Measurements from ENCODE around the gene PHETA2.
"Not testable (repeated sequence)": the region's sequence is repeated elsewhere in the genome, so short reads cannot be mapped to it uniquely, and the experiment has no call there.

Gene PHETA2

DNA sequence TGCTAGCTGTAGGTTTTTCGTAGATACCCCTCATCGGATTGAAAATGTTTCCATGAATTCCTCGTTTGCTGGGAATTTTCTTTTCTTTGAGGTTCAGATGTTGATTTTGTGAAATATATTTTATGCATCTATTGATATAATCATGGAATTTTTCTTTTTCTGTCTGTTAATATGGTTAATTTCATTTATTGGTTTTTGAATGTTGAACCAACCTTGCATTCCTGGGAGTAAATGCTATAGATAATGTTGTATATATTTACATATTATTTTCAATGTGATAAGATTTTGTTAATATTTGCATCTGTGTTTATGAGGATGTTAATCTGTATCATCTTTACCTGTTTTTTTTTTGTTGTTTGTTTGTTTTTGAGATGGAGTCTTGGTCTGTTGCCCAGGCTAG is 27.2 kb downstream of the PHETA2 start:
- DNase-seq (ENCODE audit: extremely low read depth in 1 of 2, low read depth in 1 of 2), result no peak

DNA sequence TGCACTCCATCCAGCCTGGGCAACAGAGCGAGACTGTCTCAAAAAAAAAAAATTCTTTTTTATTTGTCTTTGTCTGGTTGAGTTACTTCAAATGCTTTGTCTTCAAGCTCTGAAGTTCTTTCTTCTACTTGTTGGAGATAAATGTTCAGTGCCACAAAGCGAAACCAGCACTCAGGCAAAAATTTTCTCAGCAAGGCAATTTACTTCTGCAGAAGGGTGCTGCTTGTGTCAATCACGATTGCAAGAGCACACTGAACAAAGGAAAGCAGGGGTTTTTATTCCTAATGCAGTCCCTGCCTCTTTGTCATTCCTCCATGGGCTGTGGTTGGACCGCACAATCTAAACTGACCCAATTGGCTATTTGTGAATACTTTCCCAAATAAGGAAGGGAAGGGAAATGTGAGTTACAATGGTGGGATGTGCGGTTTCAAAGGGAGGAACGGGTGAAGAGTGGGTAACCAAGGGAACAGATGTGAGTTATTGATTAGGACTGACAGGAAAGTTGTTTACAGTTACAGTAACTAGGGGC is 30.3 kb downstream of the PHETA2 start:
- not testable (repeated sequence) for DNase-seq (ENCODE audit: extremely low read depth in 1 of 2, low read depth in 1 of 2)

DNA sequence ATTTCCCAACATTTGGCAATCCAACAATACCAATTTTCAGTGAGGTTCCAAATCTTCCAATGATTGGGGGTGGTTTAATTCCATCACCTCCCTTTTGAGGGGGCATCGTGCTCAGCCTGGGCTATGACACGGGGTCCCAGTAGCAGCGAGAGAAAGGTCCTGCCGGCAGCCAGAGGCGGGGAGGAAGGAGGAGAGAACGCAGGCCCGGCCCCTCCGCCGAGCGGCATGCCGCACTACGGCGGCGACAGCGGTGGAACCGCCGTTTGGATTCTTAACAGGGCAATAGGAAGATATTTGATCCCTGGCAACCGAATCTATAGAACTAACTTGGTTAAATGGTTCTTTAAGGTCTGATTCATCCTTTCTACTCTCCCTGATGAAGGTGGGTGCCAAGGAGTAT is 34.8 kb downstream of the PHETA2 start:
- no peak for DNase-seq (ENCODE audit: extremely low read depth in 1 of 2, low read depth in 1 of 2)

DNA sequence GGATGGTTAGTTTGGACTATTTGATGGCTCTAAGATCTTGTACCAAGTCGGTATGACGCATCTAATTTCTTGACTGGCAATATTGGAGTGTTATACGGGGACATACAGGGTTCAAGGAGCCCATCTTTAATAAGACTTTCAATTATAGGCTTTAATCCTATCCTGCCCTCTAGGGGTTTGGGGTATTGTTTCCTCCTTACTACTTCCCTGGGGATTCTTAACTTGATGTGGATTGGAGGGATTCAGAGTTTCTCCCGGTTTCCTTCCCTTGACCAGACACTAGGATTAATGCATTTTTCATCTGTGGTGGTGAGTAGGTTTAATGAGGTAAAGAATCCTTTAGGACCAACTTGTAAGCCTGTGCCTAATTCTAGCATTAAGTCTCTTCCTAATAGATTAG is 37.8 kb downstream of the PHETA2 start:
- DNase-seq (ENCODE audit: extremely low read depth in 1 of 2, low read depth in 1 of 2), result no peak

DNA sequence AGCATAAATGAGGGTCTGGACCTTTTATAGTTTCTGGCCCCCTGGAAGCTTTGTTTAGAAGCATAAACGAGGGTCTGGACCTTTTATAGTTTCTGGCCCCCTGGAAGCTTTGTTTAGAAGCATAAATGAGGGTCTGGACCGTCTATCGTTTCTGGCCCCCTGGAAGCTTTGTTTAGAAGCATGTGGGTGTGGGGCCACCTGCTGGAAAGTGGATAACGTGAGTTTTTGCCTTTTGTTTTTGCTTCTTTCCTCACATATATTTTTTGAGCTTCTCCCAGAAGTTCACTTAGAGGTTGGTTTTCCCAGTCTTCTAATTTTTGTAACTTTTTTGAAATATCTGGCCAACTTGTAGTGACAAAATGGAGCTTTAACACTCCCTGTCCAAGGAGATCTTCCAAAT is 38.7 kb downstream of the PHETA2 start:
- not testable (repeated sequence) for DNase-seq (ENCODE audit: extremely low read depth in 1 of 2, low read depth in 1 of 2)

DNA sequence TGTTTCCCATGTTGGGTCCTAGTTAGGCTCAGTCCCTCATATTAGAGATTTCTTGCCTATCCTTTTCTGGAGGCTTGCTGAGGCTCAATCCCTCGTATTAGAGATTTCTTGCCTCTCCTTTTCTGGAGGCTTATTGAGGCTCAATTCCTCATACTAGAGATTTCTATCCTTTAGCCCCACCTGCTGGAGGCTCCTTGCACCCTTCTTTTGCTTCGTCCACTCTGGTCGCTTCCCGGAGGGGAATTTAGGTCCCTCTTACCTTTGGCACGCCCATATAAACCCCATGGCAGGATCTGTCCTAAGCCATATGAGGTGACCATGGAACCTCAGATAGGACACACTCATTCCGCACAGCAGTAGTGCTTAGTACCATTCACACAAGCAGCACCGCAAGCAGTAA is 40.7 kb downstream of the PHETA2 start:
- no peak for DNase-seq (ENCODE audit: extremely low read depth in 1 of 2, low read depth in 1 of 2)

DNA sequence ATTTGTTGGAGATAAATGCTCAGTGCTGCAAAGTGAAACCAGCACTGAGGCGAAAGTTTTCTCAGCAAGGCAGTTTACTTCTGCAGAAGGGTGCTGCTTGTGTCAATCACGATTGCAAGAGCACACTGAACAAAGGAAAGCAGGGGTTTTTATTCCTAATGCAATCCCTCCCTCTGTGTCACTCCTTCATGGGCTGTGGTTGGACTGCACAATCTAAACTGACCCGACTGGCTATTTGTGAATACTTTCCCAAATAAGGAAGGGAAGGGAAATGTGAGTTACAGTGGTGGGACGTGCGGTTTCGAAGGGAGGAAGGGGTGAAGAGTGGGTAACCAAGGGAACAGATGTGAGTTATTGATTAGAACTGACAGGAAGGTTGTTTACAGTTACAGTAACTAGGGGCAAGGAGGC is 41.4 kb downstream of the PHETA2 start:
- not testable (repeated sequence) for DNase-seq (ENCODE audit: extremely low read depth in 1 of 2, low read depth in 1 of 2)

DNA sequence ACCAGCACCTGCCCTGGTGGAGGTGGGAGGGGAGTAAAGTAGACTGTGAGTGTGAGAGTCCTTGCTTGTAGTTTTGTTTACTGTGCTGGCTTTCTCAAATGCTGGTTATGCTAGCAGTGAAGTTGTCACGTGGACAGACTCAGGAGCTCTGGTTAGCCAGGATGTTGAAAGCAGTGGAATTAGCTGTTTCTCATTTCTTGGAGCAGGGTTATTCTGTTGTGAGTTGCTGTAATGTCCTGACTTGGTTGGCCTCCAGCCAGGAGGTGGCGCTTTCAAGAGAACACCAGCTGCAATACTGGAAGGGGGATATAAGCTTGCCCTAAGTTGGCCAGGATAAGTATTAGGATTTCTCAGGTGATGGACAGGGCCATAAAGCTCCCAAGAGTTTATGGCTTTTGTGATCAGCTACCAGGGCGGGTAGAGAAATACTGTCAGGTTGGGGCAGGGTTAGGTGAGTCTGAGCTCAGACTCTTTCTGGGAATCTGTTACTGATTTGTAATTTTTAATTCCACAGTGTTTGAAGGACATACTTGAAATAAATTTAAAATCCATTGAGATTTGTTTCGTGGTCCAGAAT is 42.9 kb downstream of the PHETA2 start:
- no peak for DNase-seq (ENCODE audit: extremely low read depth in 1 of 2, low read depth in 1 of 2)

DNA sequence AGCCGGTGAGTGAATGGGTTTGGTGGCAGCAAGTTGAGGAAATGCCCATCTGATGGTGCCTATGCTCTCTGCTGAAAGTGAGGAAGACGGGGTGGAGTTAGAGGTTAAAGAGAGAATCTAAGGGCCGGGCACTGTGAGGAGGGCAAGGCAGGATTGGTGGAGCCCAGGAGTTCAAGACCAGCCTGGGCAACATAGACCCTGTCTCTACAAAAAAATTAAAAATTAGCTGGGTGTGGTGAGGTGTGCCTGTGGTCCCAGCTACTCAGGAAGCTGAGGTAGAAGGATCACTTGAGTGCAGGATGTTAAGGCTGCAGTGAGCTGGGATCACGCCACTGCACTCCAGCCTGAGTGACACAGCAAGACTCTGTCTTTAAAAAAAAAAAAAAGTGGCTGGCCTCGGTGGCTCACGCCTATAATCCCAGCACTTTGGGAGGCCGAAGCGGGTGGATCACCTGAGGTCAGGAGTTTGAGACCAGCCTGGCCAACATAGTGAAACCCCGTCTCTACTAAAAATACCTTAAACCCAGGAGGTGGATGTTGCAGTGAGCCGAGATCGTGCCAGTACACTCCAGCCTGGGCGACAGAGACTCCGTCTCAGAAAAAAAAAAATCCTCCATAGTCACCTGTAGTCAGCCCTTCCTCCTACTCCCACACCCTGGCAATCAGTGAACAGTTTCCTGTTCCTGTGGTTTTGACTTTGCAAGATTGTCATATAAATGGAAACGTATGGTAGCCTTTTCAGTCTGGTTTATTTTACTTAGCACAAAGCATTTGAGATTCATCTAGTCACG is 46.4 kb downstream of the PHETA2 start:
- not testable (repeated sequence) for DNase-seq (ENCODE audit: extremely low read depth in 1 of 2, low read depth in 1 of 2)

DNA sequence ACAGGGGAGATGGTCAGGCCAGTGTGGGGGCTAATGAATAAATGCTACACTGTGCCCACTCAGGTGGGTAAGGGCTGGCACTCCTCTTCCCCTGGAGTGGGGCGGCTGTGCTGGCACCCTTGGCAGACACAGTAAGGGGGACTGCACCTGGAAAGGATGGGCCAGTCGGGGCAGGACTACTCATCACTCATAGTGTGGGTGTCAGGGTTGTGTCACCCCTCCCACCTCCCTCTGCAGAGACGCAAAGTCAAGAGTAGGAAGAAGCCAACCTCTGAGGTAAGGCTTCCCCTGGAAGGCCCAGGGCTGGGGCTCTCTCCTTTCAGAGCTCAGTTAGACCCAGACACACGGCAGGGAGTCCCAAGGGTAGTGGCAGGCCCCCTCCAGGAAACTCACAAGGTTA is 49.5 kb downstream of the PHETA2 start:
- not testable (repeated sequence) for DNase-seq (ENCODE audit: extremely low read depth in 1 of 2, low read depth in 1 of 2)

DNA sequence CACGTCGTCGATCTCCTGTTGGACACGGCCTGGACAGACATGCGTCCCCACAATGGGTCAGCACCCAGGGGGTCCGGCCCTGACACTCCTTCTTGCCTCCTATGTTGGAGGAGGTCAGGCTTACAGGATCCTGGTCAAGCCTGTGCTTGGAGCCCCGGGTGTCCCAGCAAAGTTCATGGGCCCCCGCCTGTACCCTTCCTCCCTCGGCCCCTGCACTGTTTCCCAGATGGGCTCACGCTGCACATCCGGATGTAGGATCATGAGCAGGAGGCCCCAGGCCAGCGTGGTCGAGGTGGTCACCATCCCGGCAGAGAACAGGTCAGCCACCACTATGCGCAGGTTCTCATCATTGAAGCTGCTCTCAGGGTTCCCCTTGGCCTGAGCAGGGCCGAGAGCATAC is 53.6 kb downstream of the PHETA2 start:
- DNase-seq (ENCODE audit: extremely low read depth in 1 of 2, low read depth in 1 of 2), result no peak

DNA sequence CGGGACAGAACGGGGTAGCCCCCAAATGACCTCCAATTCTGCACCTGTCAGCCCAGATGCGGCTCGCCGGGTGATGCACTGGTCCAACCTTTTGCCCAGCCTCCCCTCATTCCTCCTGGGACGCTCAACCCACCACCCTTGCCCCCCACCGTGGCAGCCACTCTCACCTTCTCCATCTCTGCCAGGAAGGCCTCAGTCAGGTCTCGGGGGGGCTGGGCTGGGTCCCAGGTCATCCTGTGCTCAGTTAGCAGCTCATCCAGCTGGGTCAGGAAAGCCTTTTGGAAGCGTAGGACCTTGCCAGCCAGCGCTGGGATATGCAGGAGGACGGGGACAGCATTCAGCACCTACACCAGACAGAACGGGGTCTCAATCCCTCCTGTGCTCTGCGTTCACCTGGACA is 54.0 kb downstream of the PHETA2 start:
- not testable (repeated sequence) for DNase-seq (ENCODE audit: extremely low read depth in 1 of 2, low read depth in 1 of 2)

Data from activated CD8-positive, alpha-beta memory T cell treated with anti-CD3 and anti-CD28 coated beads for 1 hour (primary cell).